ENCODE results near the gene LYG1.

GRCh38 chr2:99336804-99337112 lies 35.8 kb upstream of the LYG1 start:
- TF ChIP-seq POLR2A (IDR thresholded peaks at IDR 0.05) (no peak), CTCF (IDR thresholded peaks at IDR 0.05) (no peak)

Measured in thyroid gland (tissue), 4 donors.